Fibroblast of skin of left biceps (primary cell): ENCODE results near the gene CHMP3.

Source experiments
- DNase-seq, 2 experiments: peaks; one replicate each; pipeline ENCODE4 v3.0.0-alpha.2; 2013; ENCODE audit warnings: low read depth in 2 of 2

CHMP3 gene

GRCh38 chr2:86468162-86469033 is 94.8 kb downstream of the CHMP3 start:
- no peak for DNase-seq

GRCh38 chr2:86466306-86466705 is 96.9 kb downstream of the CHMP3 start:
- no peak for DNase-seq

- DNase-seq: no peak
Observed at GRCh38 chr2:86464652-86465051, 98.6 kb downstream of the CHMP3 start.

GRCh38 chr2:86461042-86461743 is 102.0 kb downstream of the CHMP3 start:
- no peak for DNase-seq

- DNase-seq: no peak
Observed at GRCh38 chr2:86455181-86455580, 108.1 kb downstream of the CHMP3 start.

GRCh38 chr2:86454238-86454637 is 109.0 kb downstream of the CHMP3 start:
- DNase-seq: no peak

- peak; percentile 67 for DNase-seq
Observed at GRCh38 chr2:86453836-86454235, 109.4 kb downstream of the CHMP3 start.
